RWPE1 (cell line): ENCODE measurements around the gene GAL3ST2.

Experiments used
- CTCF ChIA-PET: fragments of 350-600 bp; sonication (Branson Sonifier 250); formaldehyde crosslinking; extraction: SDS; loops from one replicate; lab custom pipeline; 2021; lab: Yijun Ruan, JAX
- POLR2A ChIA-PET: fragments of 400-600 bp; formaldehyde crosslinking; extraction: SDS; loops from one replicate; lab custom pipeline; 2020; ENCODE audit warnings: antibody characterized with exemption; ENCODE audit not compliant: low non-redundant PET; lab: Yijun Ruan, JAX
- DNase-seq: peaks from one replicate; pipeline ENCODE4 v3.0.0; 2012; ENCODE audit warnings: low spot score
- H3K27ac ChIP-seq: fragments of 450-650 bp; 2 replicates; pipeline ENCODE4 v1.5.1; 2017
- TF ChIP-seq, protein P1 (sequence below): fragments of 450-650 bp; conservative IDR thresholded peaks from 2 replicates; pipeline ENCODE4 v1.5.1; 2017; ENCODE audit warnings: low read depth, mild to moderate bottlenecking

GAL3ST2 gene

DNA sequence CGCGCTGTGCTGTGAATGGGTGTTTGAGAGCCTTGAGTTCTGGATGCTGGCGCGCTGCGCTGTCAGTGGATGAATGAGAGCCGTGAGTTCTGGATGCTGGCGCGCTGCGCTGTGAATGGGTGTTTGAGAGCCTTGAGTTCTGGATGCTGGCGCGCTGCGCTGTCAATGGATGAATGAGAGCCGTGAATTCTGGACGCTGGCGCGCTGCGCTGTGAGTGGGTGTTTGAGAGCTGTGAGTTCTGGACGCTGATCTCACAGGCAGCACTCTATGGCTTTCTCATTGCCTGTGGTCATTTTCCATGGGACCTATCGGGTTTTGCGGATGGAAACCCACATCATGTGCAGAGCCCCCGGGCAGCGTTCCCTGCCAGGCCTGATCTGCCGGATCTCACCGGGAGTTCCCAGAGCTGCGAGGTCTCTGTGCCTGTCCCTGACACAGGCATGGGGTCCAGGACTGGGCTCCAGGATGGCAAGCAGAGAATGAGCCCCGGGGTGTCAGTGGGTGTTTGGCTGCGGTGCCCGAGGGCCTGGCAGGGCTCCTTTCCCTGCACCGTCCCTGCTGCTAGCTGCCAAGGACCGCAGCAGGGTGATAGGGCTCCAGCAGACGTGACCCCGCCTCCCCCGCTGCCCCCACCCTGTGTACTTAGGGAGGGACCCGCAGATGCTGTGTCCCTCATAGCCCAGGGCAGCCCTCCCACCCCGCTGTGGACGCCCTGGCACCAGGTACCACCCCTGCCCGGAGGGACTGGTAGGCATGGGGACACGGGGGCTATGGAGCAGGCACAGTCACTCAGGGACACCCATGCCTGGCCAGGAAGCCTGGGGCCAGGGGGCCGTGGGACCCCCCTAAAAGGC, 72.4 kb downstream of the GAL3ST2 start:
- DNase-seq, result no peak
- ChIA-PET CTCF (no interaction called here), POLR2A (no interaction called here)
- H3K27ac ChIP-seq, result no peak overlapping the region
- TF ChIP-seq, protein P1, sequence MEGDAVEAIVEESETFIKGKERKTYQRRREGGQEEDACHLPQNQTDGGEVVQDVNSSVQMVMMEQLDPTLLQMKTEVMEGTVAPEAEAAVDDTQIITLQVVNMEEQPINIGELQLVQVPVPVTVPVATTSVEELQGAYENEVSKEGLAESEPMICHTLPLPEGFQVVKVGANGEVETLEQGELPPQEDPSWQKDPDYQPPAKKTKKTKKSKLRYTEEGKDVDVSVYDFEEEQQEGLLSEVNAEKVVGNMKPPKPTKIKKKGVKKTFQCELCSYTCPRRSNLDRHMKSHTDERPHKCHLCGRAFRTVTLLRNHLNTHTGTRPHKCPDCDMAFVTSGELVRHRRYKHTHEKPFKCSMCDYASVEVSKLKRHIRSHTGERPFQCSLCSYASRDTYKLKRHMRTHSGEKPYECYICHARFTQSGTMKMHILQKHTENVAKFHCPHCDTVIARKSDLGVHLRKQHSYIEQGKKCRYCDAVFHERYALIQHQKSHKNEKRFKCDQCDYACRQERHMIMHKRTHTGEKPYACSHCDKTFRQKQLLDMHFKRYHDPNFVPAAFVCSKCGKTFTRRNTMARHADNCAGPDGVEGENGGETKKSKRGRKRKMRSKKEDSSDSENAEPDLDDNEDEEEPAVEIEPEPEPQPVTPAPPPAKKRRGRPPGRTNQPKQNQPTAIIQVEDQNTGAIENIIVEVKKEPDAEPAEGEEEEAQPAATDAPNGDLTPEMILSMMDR, result no peak

DNA sequence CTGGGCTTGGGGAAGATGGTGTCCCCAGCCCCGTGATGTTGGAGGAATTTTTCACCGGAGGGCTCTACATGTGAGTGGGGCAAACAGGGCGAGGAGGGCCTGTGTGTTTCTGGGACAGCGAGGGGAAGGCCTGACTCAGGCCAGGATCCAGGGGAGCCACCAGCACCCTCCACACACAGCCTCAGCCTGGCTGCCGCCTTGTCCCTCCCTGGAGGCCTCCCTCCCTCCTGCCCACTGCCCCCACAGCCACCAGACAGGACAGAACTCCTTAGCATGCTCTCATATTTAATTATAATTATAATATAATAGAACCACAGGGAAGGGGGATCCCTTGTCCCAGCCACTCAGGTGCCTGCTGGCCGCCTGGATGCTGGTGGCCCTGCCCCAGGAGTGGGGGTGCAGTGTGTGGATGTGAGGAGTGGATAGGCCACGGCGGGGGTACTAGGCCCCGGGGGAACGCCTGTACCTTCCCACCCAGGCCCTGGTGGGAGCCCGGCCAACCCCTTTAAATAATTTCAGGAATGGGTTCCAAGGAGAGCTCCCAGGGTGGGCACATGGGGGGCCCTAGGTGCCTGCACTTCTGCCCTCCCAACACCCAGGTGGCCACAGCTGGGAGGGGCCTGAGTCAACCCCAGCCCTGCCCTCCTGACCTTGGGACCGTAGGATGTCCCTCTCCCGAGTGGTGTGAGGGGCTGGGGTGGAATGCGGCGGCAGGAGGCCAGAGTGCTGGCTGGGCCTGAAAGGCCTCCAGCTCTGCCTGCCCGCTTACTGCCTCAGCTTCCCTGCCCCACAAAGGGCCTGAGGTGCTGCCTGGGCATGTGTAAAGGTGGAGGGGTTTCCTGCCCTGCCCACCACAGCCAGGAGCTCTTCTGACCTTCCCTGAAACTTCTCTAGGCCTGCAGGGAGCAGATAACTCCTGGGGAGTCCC, 73.3 kb downstream of the GAL3ST2 start:
- no peak for DNase-seq
- no peak overlapping the region for H3K27ac ChIP-seq
- ChIA-PET POLR2A (no interaction called here), CTCF (interaction anchor here (0.9 kb wide), 1 partner anchor 9 kb away, joined by 3 read pairs; the partner anchor contains the start of gene PDCD1)
- TF ChIP-seq, protein P1, result no peak

GRCh38 chr2:241850544-241851324, 74.1 kb downstream of the GAL3ST2 start:
- no peak for DNase-seq
- TF ChIP-seq, protein P1, result no peak
- POLR2A ChIA-PET, result no interaction called here
- CTCF ChIA-PET, result interaction anchor here (0.5 to 0.9 kb wide), 2 partner anchors 8 to 16 kb away, joined by 3 to 5 read pairs; partner anchors contain the start of gene PDCD1
- H3K27ac ChIP-seq, result no peak overlapping the region

DNA sequence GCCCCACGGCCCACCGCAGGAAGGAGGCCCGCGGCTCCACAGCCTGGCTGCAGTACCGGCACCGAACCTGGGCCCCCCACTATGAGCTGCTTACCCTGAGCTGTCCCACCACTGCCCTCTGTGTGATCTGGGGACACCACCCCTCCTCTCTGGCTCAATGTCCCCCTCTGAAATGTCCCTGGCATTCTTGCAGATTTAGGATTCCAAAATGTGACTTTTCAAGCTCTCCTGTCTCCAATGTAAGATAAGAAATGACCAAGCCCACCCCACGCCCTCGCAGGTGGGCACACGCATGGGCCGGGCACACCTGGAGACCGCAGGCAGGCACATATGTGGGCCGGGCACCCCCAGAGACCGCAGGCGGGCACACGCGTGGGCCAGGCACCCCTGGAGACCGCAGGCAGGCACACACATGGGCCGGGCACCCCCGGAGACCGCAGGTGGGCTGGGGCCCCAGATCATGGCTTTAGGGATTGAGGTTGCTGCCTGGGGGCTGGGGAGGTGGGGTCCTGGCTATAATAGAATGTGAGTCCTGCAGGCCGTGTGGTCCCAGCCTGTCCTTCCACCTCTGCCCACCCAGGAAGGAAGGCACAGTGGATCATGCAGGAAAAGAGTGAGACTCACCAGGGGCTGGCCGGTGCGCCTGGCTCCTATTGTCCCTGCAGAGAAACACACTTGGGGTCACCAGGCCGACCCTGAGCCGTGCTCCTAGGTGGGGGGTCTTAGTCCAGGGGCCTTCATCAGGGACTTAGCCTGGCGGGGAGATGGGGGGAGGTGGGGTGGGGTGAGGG, 74.9 kb downstream of the GAL3ST2 start:
- no peak for DNase-seq
- TF ChIP-seq, protein P1, result no peak
- no peak overlapping the region for H3K27ac ChIP-seq
- CTCF ChIA-PET, result interaction anchor here (0.5 kb wide), 1 partner anchor 16 kb away, joined by 5 read pairs; no protein-coding TSS in a partner anchor
- POLR2A ChIA-PET, result no interaction called here

GRCh38 chr2:241852116-241852980, 75.7 kb downstream of the GAL3ST2 start:
- TF ChIP-seq, protein P1, result no peak
- ChIA-PET CTCF (interaction anchor here (0.6 kb wide), 2 partner anchors 16 to 570 kb away, joined by 3 to 4 read pairs; no protein-coding TSS in a partner anchor), POLR2A (no interaction called here)
- H3K27ac ChIP-seq, result no peak overlapping the region
- DNase-seq, result no peak
